Gastroesophageal sphincter (tissue), 4 donors: ENCODE results near the gene NAALADL2. TPM values are rescaled to one million over a fixed set of nuclear protein-coding genes. Genes with fewer than 3 reads are reported as not detected.

Experiments
- ATAC-seq: fragments of 150-250 bp; one replicate; pipeline ENCODE4 v1.9.1; 2016; ENCODE audit warnings: mild to moderate bottlenecking, moderate library complexity
- H3K27ac ChIP-seq, 4 donors: fragments of 200-600 bp; sonication (generic) in 3 of 4; 1 replicate in 3 of 4; 2 replicates in 1 of 4; pipeline ENCODE4 v1.5.1; 2016 to 2019
- H3K27me3 ChIP-seq: fragments of 200-600 bp; sonication (generic); one replicate; pipeline ENCODE4 v1.5.1; 2019
- H3K36me3 ChIP-seq, 2 donors: fragments of 200-600 bp; sonication (generic); one replicate each; pipeline ENCODE4 v1.5.1; 2019; ENCODE audit warnings: control low read depth in 1 of 2
- H3K4me1 ChIP-seq, 3 donors: fragments of 200-600 bp; sonication (generic); 1 replicate in 2 of 3; 2 replicates in 1 of 3; pipeline ENCODE4 v1.5.1; 2016 to 2019; ENCODE audit warnings: control low read depth in 2 of 3
- H3K4me3 ChIP-seq, 2 donors: fragments of 200-600 bp; sonication (generic); one replicate each; pipeline ENCODE4 v1.5.1; 2019; ENCODE audit warnings: mild to moderate bottlenecking in 1 of 2, moderate library complexity in 1 of 2
- H3K9me3 ChIP-seq, 3 donors: fragments of 200-600 bp; sonication (generic); one replicate each; pipeline ENCODE4 v1.5.1; 2017 to 2019; ENCODE audit warnings: control low read depth in 2 of 3
- CTCF ChIP-seq, 4 experiments: fragments of 200-600 bp in 2 of 4; fragments of 450-650 bp in 2 of 4; sonication (generic) in 1 of 4; IDR thresholded peaks; one replicate each; pipeline ENCODE4 v1.5.1; 2017 to 2019; ENCODE audit warnings: antibody characterized with exemption in 4 of 4, mild to moderate bottlenecking in 2 of 4, moderate library complexity in 2 of 4
- EP300 ChIP-seq: sonication (generic); formaldehyde crosslinking; IDR thresholded peaks from one replicate; pipeline ENCODE4 v1.6.1; 2017; ENCODE audit warnings: antibody characterized with exemption, mild to moderate bottlenecking
- POLR2A ChIP-seq, 2 donors: fragments of 450-650 bp; IDR thresholded peaks; one replicate each; pipeline ENCODE4 v1.6.1; 2017; ENCODE audit warnings: antibody characterized with exemption in 2 of 2, mild to moderate bottlenecking in 2 of 2, moderate library complexity in 1 of 2
- POLR2AphosphoS5 ChIP-seq: sonication (generic); formaldehyde crosslinking; IDR thresholded peaks from one replicate; pipeline ENCODE4 v1.6.1; 2017; ENCODE audit warnings: antibody characterized with exemption
- WGBS, 2 donors: methylation state at CpG; one replicate each; pipeline ENCODE4 v1.1.5; 2018; ENCODE audit warnings: low coverage in 1 of 2; 5-methylcytosine and 5-hydroxymethylcytosine counted together
- total RNA-seq, 4 donors: library from RNA; depleted of rRNA; stranded (reverse); fragments of >200 nt; gene quantifications; one replicate each; pipeline ENCODE4 v1.1.0, GENCODE V29; 2016

The NAALADL2 gene
- total RNA-seq, 4 donors from 2014 or later: 3.1 to 7.4 (median 6.2) TPM

GRCh38 chr3:175311946-175312345, 452.8 kb downstream of the NAALADL2 start:
- Histone ChIP-seq H3K4me1 (no peaks in the 10 kb centered on the region), H3K4me3 (no peak overlapping the region), H3K27ac (no peak overlapping the region), H3K27me3 (no peaks in the 10 kb centered on the region), H3K9me3 (no peaks in the 10 kb centered on the region), H3K36me3 (no peaks in the 10 kb centered on the region)
- WGBS, 2 donors: 72 to 88% methylated on average over 3 of the region's 3 CpGs
- TF ChIP-seq CTCF (IDR thresholded peaks at IDR 0.05) (no peak), POLR2A (IDR thresholded peaks at IDR 0.05) (no peak), EP300 (no peak), POLR2AphosphoS5 (no peak)
- ATAC-seq: no peak

- no peak for ATAC-seq
Observed at GRCh38 chr3:175312791-175313190, 453.7 kb downstream of the NAALADL2 start.

GRCh38 chr3:175316799-175317198, 457.7 kb downstream of the NAALADL2 start:
- Histone ChIP-seq H3K27me3 (no peaks in the 10 kb centered on the region), H3K4me1 (no peaks in the 10 kb centered on the region), H3K27ac (no peak overlapping the region), H3K9me3 (no peaks in the 10 kb centered on the region), H3K36me3 (no peaks in the 10 kb centered on the region), H3K4me3 (no peak overlapping the region)
- ATAC-seq: no peak
- 83 to 93% methylated on average over 1 of the region's 1 CpG for WGBS, 2 donors
- TF ChIP-seq POLR2AphosphoS5: no peak
- no peak for TF ChIP-seq EP300
- TF ChIP-seq POLR2A (IDR thresholded peaks at IDR 0.05): no peak
- TF ChIP-seq CTCF (IDR thresholded peaks at IDR 0.05): no peak

More at GRCh38 chr3:175312791-175313190, 453.7 kb downstream of the NAALADL2 start:
- TF ChIP-seq POLR2AphosphoS5: no peak
- TF ChIP-seq CTCF (IDR thresholded peaks at IDR 0.05): no peak
- TF ChIP-seq EP300: no peak
- TF ChIP-seq POLR2A (IDR thresholded peaks at IDR 0.05): no peak
- Histone ChIP-seq H3K27me3 (no peaks in the 10 kb centered on the region), H3K36me3 (no peaks in the 10 kb centered on the region), H3K4me3 (no peak overlapping the region), H3K4me1 (no peaks in the 10 kb centered on the region), H3K9me3 (no peaks in the 10 kb centered on the region), H3K27ac (no peak overlapping the region)
- 94 to 98% methylated on average over 4 of the region's 4 CpGs for WGBS, 2 donors

GRCh38 chr3:175325440-175325839, 466.3 kb downstream of the NAALADL2 start:
- TF ChIP-seq EP300: no peak
- TF ChIP-seq POLR2A (IDR thresholded peaks at IDR 0.05): no peak
- no peak for TF ChIP-seq CTCF (IDR thresholded peaks at IDR 0.05)
- TF ChIP-seq POLR2AphosphoS5: no peak
- Histone ChIP-seq H3K4me3 (no peak overlapping the region), H3K9me3 (no peaks in the 10 kb centered on the region), H3K27ac (no peak overlapping the region), H3K4me1 (no peaks in the 10 kb centered on the region), H3K27me3 (no peaks in the 10 kb centered on the region), H3K36me3 (no peaks in the 10 kb centered on the region)
- no peak for ATAC-seq
- WGBS, 2 donors: 100% methylated on average over 1 of the region's 1 CpG; no CpG with 5 or more reads in 1 of the 2 donors

GRCh38 chr3:175326041-175326440, 466.9 kb downstream of the NAALADL2 start:
- Histone ChIP-seq H3K9me3 (no peaks in the 10 kb centered on the region), H3K4me1 (no peaks in the 10 kb centered on the region), H3K27me3 (no peaks in the 10 kb centered on the region), H3K4me3 (no peak overlapping the region), H3K36me3 (no peaks in the 10 kb centered on the region), H3K27ac (no peak overlapping the region)
- TF ChIP-seq POLR2A (IDR thresholded peaks at IDR 0.05) (no peak), POLR2AphosphoS5 (no peak), CTCF (IDR thresholded peaks at IDR 0.05) (no peak), EP300 (no peak)
- no peak for ATAC-seq
- 75 to 94% methylated on average over 4 of the region's 4 CpGs for WGBS, 2 donors
